Amygdala (tissue), 56 donors: ENCODE data around the gene HK2.
A peak's percentile ranks its signal among the peaks of the same experiment; 100 is the strongest.
"Not testable (repeated sequence)": the region's sequence is repeated elsewhere in the genome, so short reads cannot be mapped to it uniquely, and the experiment has no call there.

ENCODE experiments used
- DNase-seq, 56 donors: peaks; one replicate each; lab custom pipeline; 2025; lab: John Stamatoyannopoulos, UW

The HK2 gene

DNA sequence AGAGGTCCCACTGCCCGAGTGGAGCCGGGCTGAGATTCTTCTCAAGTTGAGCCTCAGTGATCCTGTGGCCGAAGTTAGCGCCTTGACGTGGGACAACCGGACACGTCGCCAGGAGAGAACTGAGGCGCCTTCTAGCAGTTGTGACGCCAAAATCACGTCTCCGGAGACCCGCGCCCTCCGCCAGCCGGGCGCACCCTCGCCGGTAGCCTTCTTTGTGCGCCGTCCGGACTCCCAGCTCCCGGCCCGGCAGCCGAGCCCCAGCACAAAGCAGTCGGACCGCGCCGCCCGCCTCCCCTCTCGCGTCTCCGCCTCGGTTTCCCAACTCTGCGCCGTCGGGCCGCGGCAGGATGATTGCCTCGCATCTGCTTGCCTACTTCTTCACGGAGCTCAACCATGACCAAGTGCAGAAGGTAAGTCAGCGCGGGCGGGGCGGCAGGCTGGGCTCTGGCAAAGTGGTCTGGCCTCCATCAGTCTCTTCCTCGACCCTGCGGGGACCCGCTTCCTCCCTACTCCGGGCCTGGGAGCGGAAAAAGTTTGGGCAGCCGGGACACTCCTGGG, 386 bp downstream of the HK2 start:
- DNase-seq = peak in 1 of 56 donors; percentile 26

DNA sequence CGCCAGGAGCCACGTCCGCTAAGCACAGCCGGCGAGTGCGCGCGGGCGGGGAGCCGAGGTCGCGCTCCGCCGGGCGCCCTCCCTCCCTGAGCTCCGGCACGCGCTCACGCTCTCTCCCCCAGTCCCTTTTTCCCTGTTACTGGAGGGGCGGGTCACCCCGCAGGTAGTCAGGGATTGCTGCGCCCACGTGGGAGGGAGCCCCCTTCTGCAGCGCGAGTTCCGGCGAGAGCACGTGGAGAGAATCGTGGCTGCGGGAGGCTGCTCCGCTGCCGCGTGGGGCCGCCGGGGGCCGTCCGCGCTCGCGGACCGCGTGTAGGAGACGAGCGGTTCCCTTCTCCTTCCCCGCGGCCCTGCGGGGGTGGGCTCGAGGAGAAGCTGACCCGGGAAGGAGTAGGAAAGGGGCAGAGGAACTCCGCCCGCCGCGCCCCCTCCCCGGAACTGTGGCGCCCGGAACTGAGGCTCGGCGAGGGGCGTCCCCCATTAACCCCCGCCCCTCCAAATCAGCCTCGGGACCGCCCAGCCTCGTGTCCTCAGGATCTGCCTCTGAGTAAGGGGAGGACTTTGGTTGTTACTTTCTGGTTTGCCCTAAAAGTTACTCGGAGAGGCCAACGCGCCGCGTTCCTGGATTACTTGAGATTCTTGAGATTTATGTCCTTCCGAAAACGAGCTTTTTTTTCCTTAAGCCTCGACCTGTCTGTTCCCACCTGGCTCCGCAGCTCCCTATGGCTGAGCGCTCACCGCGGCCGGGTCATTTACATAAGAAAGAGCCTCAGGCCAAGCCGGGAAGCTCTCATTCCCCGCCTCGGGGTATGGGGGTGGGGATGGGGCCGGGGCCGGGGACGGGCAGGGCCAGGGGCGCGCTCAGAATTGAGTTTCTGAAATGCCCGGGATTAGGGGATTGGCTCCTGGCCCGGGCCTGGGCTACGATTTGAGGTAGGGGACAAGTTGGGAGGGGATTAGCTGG, 1.1 kb downstream of the HK2 start:
- peak in 7 of 56 donors; percentile 14 to 35 (median 20) for DNase-seq

DNA sequence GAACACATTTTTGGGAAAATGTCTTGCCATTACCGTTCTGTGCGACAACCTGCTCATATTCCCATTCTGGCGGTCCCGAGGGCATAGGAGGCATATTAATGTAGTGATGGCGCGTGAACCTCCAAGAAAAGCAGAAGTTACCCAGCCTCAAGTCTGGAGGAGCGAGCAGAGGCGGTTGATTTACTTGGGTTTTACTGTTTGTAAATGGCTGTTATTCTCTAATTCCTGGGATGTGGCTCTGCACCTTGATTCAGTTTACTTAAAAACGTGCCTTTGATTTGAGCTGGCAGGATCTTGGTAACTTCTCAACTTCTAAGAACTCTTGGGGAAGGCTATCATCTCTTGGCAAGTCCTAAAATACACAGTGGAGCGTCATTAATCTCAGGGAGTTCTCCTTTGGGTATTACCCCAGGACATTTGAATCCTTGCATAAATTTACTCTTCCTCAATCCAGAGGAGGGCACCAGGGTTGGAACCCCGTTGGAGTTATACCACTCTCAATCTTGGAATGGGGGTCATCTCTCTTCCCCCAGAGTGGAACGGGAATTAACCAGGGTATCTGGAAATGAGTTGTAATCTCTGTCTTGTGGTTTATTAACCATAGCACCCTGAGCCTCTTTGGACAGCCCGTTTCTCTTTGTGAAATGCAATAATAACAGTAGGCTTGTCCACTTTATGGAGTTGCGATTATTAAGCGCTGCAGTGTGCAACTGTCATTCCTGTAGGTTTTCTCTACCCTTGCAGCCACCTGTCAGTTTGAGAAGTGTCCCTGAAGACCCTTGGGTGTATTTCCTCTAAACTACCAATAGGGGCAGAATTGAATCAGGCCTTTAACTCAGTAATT, 2.1 kb downstream of the HK2 start:
- DNase-seq = peak in 1 of 56 donors; percentile 15

DNA sequence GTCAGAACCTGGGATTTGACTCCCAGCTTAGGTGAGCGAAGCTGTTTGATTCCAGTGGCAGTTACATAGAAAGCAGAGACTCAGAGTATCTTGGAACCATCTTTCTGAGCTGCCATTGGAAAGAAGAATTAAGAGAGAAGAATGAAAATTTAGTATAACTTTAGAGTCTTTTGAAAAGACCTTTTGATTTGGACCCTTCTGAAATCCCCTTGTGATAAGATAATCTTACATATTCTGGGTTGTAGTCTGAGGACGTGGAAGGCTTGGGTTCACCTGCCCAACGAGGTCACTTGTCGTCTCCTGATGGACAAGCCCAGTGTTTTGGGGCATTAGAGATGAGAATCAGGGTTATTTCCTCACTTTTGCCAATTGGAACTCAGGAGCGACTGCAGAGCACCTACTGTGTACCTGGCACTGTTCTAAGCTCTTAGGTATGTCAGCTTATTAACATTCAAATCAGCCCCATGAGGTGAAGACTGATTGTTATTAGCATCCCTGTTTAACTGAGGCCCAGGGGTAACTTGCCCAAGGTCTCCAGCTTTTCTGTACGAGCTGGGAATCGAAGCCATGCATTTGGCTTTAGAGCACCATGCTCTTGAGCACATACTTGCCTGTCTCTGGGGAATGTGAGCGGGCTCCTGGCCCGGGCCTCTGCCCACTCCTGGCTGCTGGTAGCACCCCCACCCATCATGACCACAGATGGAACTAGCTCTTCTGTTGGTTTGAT, 2.9 kb downstream of the HK2 start:
- DNase-seq = no peak

DNA sequence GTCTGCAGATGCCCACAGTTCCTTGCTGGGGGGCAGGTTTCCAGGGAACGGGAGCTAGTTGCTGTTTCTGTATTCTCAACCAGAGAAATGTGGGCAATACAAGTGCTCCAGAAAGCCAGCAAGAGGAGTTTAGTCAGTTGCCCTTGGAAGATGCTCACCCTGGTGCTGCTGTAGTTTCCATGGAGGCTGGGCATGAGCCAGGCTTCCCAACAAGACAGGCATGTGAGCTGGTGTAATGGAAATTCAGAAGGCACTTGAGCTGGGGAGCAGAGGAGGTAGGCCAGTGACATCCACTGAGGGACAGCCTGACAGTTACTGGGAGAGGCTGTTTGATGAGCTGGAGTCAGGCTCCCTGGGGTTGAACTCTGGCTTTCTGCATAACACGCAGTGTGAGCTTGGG, 7.7 kb downstream of the HK2 start:
- DNase-seq = peak in 4 of 56 donors; percentile 9 to 38 (median 16)

DNA sequence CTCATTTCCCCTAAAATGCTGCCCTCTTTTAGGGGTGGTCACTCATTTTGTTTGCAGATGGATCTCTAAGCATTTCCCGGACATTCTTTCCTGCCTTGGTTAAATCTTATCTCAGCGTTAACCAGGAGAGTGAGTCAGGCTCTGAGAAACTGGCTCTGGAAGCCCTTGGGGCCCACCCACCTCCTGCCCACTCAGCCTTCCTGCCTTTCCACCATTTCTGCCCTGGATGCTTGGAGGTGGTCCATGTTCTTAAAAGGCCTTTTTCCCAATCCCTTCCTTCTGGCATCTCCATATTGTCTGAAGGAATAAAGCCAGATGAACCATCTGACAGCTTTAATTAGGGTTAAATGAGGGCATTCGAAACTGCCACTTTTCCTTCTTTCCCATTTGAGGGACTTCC, 9.5 kb downstream of the HK2 start:
- no peak for DNase-seq

DNA sequence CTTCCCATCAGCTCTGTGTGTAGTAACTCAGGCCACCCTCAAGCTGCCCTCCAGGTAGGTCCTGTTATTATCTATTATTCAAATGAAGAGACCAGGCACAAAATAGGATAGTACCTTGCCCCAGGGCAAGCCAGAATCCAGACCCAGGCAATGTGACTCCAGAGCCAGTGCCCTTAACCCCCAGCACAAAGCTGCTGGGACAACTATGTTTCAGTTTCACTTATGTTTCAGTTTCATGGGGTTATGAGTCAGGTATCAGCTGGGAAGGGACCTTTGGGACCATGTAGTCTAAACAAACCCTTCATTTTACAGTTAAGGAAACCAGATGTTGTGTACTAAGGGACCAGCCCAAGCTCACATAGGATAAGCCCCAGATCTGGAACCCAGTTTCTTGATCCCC, 10.0 kb downstream of the HK2 start:
- no peak for DNase-seq

DNA sequence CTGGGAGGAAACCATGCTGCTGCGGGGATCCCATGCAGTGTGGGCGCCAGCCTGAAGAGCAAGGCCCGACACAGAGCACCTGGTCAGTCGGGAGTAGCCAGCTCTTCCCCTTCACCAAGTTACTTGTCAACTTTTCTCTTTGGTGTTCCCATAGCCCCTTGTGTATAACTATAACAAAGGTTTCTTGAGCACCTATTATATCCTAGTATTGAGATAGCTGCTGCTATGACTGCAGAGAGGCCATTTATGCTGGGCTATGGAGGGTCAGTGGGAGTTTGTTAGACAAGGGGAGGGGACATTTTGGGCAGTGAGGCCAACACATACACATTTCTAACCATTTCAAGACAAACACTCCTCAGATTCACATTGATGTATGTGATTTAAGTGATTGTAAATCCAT, 10.8 kb downstream of the HK2 start:
- DNase-seq = no peak

DNA sequence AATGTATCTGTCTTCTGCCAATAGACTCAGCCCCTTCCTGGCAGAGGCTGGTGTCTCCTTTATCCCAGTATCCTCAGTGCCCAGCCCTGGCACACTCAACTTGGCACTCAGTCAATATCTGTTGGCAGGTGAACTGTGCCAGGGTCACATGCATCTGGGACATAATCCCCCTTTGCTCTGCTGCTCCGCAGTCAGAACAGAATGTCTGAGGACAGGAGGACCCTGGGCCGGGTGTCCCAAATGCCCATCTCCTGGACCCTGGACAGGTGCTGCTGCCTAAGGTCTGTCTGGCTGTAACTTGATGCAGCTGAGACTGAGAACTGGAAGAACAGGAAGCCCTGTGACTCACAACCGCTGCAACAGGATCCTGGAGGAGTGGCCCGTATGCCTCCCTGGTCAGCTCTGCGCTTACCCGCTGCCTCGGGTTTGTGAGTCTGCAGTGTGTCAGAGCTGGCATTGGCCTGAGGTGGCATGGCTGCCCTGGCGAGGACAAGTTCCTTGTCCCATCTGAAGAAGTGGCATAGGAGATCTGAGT, 11.4 kb downstream of the HK2 start:
- peak in 31 of 56 donors; percentile 9 to 65 (median 39) for DNase-seq

DNA sequence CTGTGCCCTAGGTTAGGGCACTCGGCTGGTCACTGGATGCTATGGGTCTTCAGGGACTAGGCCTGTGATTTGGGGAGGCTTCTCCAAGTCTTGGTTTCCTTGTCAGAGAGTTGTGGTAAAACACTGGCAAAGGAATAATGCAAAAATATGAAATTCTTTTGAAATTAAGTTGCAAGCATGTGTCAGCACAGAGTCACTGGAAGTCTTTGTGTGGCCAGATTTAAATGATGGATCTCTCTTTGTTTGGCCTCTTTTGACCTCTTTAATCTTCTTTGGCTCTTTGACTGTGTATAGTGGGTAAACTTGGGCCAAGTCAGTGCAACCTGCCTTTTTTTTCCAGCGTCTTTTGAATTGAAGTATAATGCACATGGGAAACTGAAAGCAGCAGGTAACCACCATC, 12.1 kb downstream of the HK2 start:
- DNase-seq = no peak

DNA sequence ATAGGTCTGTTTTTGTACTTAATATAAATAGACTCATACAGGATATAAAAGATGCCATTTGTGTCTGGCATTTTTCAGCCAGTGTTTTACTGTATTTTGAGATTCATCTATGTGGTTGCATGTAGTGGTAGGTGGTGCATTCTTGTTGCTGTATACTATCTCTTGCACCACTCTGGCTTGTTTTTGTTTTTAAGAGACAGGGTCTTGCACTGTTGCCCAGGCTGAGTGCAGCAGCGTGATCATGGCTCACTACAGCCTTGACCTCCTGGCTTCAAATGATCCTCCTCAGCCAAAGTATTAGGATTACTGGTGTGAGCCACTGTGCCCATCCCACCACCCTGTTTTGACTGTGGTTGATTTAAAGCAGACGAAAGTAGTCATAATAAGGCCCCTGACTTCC, 12.6 kb downstream of the HK2 start:
- DNase-seq = no peak

DNA sequence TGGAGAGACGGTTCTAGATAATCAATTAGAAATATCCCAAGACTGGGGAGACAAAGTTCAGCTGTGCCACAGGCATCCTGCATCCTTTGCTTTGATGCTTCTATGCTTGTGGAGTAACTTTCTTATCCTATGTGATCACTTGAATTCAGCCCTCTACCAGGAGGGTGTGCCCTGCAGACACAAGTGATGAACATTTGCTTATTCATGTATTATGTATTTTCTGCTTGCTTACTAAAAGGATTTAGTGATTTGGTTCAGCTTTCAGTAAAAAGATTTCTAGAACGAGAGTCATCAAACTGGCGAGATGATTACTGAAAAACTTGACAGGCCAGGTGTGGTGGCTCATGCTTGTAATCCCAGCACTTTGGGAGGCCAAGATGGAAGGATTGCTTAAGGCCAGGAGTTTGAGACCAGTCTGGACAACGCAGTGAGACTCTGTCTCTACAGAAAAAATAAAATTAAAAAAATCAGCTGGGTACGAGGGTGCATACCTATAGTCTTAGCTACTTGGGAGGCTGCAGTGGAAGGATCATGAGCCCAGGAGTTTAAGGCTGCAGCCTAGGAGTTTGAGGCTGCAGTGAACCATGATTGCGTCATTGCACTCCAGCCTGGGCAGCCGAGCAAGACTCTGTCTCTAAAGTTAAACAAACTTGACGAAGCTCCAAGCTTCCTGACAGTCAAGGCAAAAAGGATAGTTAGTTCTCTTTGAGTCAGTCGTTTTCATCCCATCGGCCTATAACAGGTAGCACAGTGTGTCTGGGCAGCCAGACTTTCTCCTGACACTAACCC, 13.3 kb downstream of the HK2 start:
- DNase-seq = no peak

DNA sequence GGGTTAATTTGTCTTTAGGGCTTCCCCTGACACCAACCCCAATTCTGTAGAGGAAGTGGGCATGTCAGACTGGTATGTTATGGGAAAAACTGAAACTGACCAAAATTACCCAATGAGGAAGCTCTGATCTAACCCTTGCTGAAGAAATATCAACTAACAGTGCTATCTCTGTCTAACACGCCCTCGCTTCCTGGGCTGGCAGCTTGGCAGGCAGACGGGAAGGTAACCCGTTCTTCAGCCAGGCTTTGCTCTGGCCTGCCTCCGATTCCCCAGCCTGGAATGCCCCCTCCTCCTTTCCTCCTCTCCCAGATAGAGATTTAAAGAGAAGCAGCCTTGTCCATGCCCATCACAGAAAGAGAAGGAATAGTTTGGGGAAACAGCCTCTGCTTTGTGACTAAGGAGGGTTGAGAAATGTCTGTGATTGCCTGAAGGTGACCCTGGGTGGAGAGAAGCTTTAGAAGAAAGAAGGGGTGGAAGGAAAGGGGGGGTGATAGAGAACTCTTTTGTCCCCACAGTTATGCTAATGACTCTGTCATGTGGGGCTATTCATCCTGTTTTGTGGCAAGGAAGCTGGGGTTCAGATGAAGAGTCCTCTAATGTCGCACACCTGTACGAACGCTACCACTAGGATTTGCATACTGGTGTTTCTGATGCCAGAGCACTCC, 15.4 kb downstream of the HK2 start:
- peak in 6 of 56 donors; percentile 4 to 50 (median 8) for DNase-seq

DNA sequence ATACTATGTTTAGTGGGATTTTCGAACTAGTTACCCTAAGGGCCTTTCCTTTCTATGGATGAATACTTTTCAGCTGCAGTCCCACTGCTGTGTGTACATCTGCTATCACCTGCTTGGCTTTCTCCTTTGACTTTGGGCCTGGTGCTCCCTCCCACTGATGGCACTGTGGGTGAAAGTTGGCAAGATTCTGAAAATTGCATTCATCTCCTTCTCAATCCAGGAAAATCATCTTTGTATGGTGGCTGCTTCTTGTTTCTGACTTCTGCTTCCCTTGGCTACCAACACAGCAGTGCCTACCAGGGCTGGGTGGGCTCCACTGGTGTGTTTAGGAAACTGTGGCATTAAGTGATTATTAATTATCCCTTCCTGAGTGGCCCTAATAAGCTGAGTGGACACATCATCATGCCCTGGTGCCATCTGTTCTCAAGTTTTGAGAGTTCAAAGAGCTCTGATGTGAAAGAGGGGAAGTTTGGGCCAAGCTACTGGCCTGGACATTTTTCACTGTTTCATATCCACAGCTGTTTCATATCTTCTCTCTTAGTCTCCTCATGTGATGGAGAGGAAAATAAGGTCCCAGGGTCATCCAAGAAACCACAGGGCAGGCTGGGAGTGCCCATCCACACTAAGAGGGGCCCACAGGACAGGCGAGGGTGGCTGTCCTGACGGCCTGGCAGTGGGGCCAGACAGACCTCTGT, 16.7 kb downstream of the HK2 start:
- no peak for DNase-seq

DNA sequence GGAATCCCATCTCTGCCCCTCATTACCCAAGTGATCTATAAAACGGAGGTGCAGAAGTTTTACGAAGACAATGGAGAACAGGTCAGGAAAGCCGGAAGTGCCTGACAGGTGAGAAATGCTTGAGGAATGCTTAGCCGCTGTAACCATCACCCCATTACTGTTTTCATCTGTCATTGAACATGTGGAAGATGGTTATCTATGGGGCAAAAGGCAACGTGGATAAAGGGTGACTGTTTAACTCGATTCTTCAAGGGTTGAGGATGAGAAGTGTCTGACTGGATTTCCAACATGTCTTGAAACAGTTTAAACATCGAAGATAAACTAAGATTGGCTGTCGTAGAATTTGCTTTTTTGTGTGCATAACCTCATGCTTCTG, 17.3 kb downstream of the HK2 start:
- no peak for DNase-seq

DNA sequence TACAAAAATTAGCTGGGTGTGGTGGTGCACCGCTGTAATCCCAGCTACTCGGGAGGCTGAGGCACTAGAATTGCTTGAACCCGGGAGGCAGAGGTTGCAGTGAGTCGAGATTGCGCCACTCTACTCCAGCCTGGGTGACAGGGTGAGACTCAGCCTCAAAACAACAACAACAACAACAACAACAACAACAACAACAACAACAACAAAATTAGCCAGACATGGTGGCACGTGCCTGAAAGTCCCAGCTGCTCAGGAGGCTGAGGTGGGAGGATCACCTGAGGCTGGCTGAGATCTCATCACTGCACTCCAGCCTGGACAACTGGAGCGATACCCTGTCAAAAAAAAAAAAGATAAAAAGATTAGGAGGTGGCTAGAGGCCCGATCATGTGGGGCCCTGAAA, 19.4 kb downstream of the HK2 start:
- not testable (repeated sequence) for DNase-seq

DNA sequence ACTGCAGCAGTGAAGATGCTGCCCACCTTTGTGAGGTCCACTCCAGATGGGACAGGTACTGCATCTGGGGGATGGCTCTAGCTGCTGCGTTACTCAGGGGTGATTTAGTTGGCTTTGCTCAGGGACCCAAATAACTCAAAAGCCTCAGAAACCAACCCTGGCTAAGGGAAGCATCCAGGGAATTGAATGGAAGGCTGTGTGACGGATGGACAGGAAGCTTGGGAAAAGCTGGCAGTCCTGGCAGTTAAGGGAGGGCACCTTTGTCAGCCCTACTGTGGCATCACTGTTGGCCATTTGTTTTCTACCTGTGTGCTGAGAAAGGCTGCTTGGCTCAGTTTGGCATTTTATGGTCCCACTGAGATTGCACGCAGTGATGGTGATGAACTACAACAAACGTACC, 20.5 kb downstream of the HK2 start:
- no peak for DNase-seq

DNA sequence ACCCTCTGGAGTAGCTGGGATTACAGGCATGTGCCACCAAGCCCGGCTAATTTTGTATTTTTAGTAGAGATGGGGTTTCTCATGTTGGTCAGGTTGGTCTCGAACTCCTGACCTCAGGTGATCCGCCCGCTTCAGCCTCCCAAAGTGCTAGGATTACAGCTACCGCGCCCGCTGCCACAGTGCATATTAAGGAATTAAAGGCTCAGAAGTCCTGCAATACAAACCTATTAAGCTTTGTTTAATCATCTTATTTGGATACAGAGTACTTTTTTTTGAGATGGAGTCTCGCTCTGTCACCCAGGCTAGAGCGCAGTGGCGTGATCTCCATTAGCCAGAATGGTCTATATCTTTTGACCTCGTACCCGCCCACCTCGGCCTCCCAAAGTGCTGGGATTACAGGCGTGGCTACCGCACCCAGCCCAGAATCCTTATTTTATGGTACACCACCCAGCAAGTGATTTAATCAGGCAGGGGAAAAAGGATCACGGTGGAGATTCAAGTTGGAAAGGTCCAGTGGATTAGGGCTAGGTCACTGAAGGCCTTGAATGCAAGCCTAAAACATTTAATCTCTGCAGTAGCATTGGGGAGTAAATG, 21.3 kb downstream of the HK2 start:
- DNase-seq = not testable (repeated sequence)
